Calu3 (cell line): ENCODE results near the gene NECAB3. TPM values are rescaled to one million over a fixed set of nuclear protein-coding genes. Genes with fewer than 3 reads are reported as not detected.

ENCODE experiments used
- BruUV-seq: library from RNA; stranded (reverse); fragments of 400-500 nt; replicated peaks from 2 replicates; lab custom pipeline; 2021; lab: Mats Ljungman, UMichigan
- CTCF ChIA-PET: fragments of 300-600 bp; sonication (Branson Sonifier 250); formaldehyde crosslinking; loops from one replicate; lab custom pipeline; 2022; ENCODE audit warnings: antibody characterized with exemption; lab: Charles Lee
- DNase-seq: peaks from one replicate; pipeline ENCODE4 v3.0.0; 2022
- H3K27ac Mint-ChIP-seq: one replicate; pipeline ENCODE4 v1.8.0; 2022; ENCODE audit warnings: mixed read lengths; ENCODE audit not compliant: unreplicated experiment
- H3K27me3 Mint-ChIP-seq: one replicate; pipeline ENCODE4 v1.8.0; 2022; ENCODE audit warnings: mixed read lengths; ENCODE audit not compliant: unreplicated experiment
- H3K36me3 Mint-ChIP-seq: one replicate; pipeline ENCODE4 v1.8.0; 2022; ENCODE audit warnings: mild to moderate bottlenecking, moderate library complexity, mixed read lengths; ENCODE audit not compliant: insufficient read depth, unreplicated experiment
- H3K4me1 Mint-ChIP-seq: one replicate; pipeline ENCODE4 v1.8.0; 2022; ENCODE audit warnings: mild to moderate bottlenecking, low read depth, mixed read lengths; ENCODE audit not compliant: unreplicated experiment
- H3K4me3 Mint-ChIP-seq: one replicate; pipeline ENCODE4 v1.8.0; 2022; ENCODE audit warnings: mild to moderate bottlenecking, low read depth, moderate library complexity, mixed read lengths; ENCODE audit not compliant: unreplicated experiment
- H3K9me3 Mint-ChIP-seq: one replicate; pipeline ENCODE4 v1.8.0; 2022; ENCODE audit warnings: low read depth, mixed read lengths; ENCODE audit not compliant: unreplicated experiment
- CTCF ChIP-seq: fragments of 200-600 bp; IDR thresholded peaks from one replicate; pipeline ENCODE4 v1.8.0; 2022; ENCODE audit warnings: antibody characterized with exemption; ENCODE audit not compliant: unreplicated experiment
- intact Hi-C: fragments of 100-400 bp; cut with micrococcal nuclease; formaldehyde crosslinking; loops from one replicate; pipeline ENCODE4 v1.10.0; 2022; ENCODE audit not compliant: unreplicated experiment
- total RNA-seq: library from RNA; stranded (reverse); gene quantifications from 2 replicates; pipeline ENCODE4 v1.2.3, GENCODE V29; 2022

Gene NECAB3
- total RNA-seq, 1 experiment from 2014 or later, result 80.8 TPM

GRCh38 chr20:33719277-33719988 lies 45.2 kb upstream of the NECAB3 start:
- Mint-ChIP-seq H3K36me3 (peaks cover 22% of the 10 kb centered on the region), H3K27me3 (no peaks in the 10 kb centered on the region), H3K9me3 (peaks cover 2% of the 10 kb centered on the region), H3K4me3 (peak overlapping the region; percentile 62), H3K27ac (peak overlapping the region; percentile 74), H3K4me1 (peaks cover 15% of the 10 kb centered on the region)
- CTCF ChIA-PET, result interaction anchor here (0.9 to 1.3 kb wide), 6 partner anchors 9 to 393 kb away, joined by 3 to 5 read pairs (median 3); partner anchors contain the start of genes ACTL10 and EIF2S2
- no peak for DNase-seq
- TF ChIP-seq CTCF, result no peak
- intact Hi-C loops, result no loop called here
- TSS peak; percentile 64 for BruUV-seq

GRCh38 chr20:33716498-33716897 lies 42.3 kb upstream of the NECAB3 start:
- DNase-seq, result no peak
- Mint-ChIP-seq H3K4me3 (no peak overlapping the region), H3K36me3 (peaks cover 22% of the 10 kb centered on the region), H3K4me1 (peaks cover 15% of the 10 kb centered on the region), H3K27ac (no peak overlapping the region), H3K9me3 (peaks cover 2% of the 10 kb centered on the region), H3K27me3 (no peaks in the 10 kb centered on the region)
- no TSS peak for BruUV-seq
- intact Hi-C loops, result no loop called here
- TF ChIP-seq CTCF, result no peak
- CTCF ChIA-PET, result no interaction called here

- H3K4me3 Mint-ChIP-seq, result no peak overlapping the region
- no peak for TF ChIP-seq CTCF
- H3K9me3 Mint-ChIP-seq, result no peaks in the 10 kb centered on the region
- no peak for DNase-seq
- H3K27me3 Mint-ChIP-seq, result no peaks in the 10 kb centered on the region
- BruUV-seq, result no TSS peak
- CTCF ChIA-PET, result interaction anchor here (0.6 kb wide), 1 partner anchor 10 kb away, joined by 4 read pairs; no protein-coding TSS in a partner anchor
- no peak overlapping the region for H3K27ac Mint-ChIP-seq
- H3K36me3 Mint-ChIP-seq, result no peaks in the 10 kb centered on the region
- H3K4me1 Mint-ChIP-seq, result peaks cover 23% of the 10 kb centered on the region
- intact Hi-C loops, result no loop called here
Observed at GRCh38 chr20:33713865-33714367, 39.7 kb upstream of the NECAB3 start.

GRCh38 chr20:33711446-33711738 lies 37.2 kb upstream of the NECAB3 start:
- peaks cover 10% of the 10 kb centered on the region for H3K36me3 Mint-ChIP-seq
- intact Hi-C loops, result no loop called here
- no peaks in the 10 kb centered on the region for H3K9me3 Mint-ChIP-seq
- H3K4me3 Mint-ChIP-seq, result no peak overlapping the region
- H3K27ac Mint-ChIP-seq, result no peak overlapping the region
- CTCF ChIA-PET, result no interaction called here
- no peak for DNase-seq
- no peak for TF ChIP-seq CTCF
- no TSS peak for BruUV-seq
- peaks cover 23% of the 10 kb centered on the region for H3K4me1 Mint-ChIP-seq
- H3K27me3 Mint-ChIP-seq, result no peaks in the 10 kb centered on the region
